Naive thymus-derived CD4-positive, alpha-beta T cell (primary cell): Measurements from ENCODE around the gene PRND. TPM values are rescaled to one million over a fixed set of nuclear protein-coding genes. Genes with fewer than 3 reads are reported as not detected.
"Not testable (repeated sequence)": the region's sequence is repeated elsewhere in the genome, so short reads cannot be mapped to it uniquely, and the experiment has no call there.

Source experiments
- ATAC-seq: fragments of 150-1000 bp; cut with Tn5 transposase; 2 replicates; pipeline ENCODE4 v1.10.0; 2021; ENCODE audit warnings: mild to moderate bottlenecking, moderate library complexity
- CTCF ChIA-PET: fragments of 350-600 bp; sonication (Branson Sonifier 250); formaldehyde crosslinking; loops from one replicate; lab custom pipeline; 2021; ENCODE audit warnings: antibody characterized with exemption; lab: Charles Lee
- POLR2A ChIA-PET: fragments of 350-600 bp; sonication (Branson Sonifier 250); formaldehyde crosslinking; loops from one replicate; lab custom pipeline; 2021; ENCODE audit warnings: antibody characterized with exemption, inconsistent platforms; lab: Charles Lee
- DNase-seq, 9 donors: peaks; one replicate each; pipeline versions ENCODE4 v3.0.0 to v3.0.0-alpha.2; 2020 to 2022; ENCODE audit warnings: mixed read lengths in 1 of 9
- H3K27ac ChIP-seq: one replicate; pipeline ENCODE4 v1.7.0; 2013; ENCODE audit warnings: mild to moderate bottlenecking, low read depth, low read length, moderate library complexity
- H3K27me3 ChIP-seq, 2 donors: one replicate each; pipeline ENCODE4 v1.7.0; 2013; ENCODE audit warnings: low read length in 2 of 2, mild to moderate bottlenecking in 2 of 2, moderate library complexity in 2 of 2; ENCODE audit not compliant: control insufficient read depth in 2 of 2, insufficient read depth in 2 of 2
- H3K36me3 ChIP-seq, 3 experiments: 1 replicate in 2 of 3; 2 replicates in 1 of 3; pipeline ENCODE4 v1.7.0; 2013; ENCODE audit warnings: low read length in 3 of 3, mild to moderate bottlenecking in 3 of 3, moderate library complexity in 1 of 3; ENCODE audit not compliant: insufficient read depth in 3 of 3, control insufficient read depth in 2 of 3
- H3K4me1 ChIP-seq, 2 donors: one replicate each; pipeline ENCODE4 v1.7.0; 2013; ENCODE audit warnings: low read length in 2 of 2, mild to moderate bottlenecking in 2 of 2, moderate library complexity in 1 of 2; ENCODE audit not compliant: control insufficient read depth in 2 of 2, insufficient read depth in 2 of 2
- H3K4me3 ChIP-seq: 2 replicates; pipeline ENCODE4 v1.7.0; 2013; ENCODE audit warnings: mild to moderate bottlenecking, low read length
- H3K9me3 ChIP-seq, 3 experiments: 1 replicate in 2 of 3; 2 replicates in 1 of 3; pipeline ENCODE4 v1.7.0; 2013; ENCODE audit warnings: low read length in 3 of 3; ENCODE audit not compliant: control insufficient read depth in 2 of 3
- H3K27ac Mint-ChIP-seq, 9 donors: one replicate each; pipeline ENCODE4 v1.8.0; 2020 to 2022; ENCODE audit warnings: mixed read lengths in 9 of 9, mild to moderate bottlenecking in 8 of 9, moderate library complexity in 5 of 9, inconsistent platforms in 2 of 9
- H3K27me3 Mint-ChIP-seq, 5 donors: one replicate each; pipeline ENCODE4 v1.8.0; 2021 to 2022; ENCODE audit warnings: mixed read lengths in 5 of 5, mild to moderate bottlenecking in 1 of 5
- H3K36me3 Mint-ChIP-seq, 5 donors: one replicate each; pipeline ENCODE4 v1.8.0; 2020 to 2022; ENCODE audit warnings: mixed read lengths in 5 of 5, mild to moderate bottlenecking in 3 of 5, inconsistent platforms in 1 of 5
- H3K4me1 Mint-ChIP-seq, 7 donors: one replicate each; pipeline ENCODE4 v1.8.0; 2020 to 2022; ENCODE audit warnings: mixed read lengths in 7 of 7, mild to moderate bottlenecking in 3 of 7, inconsistent platforms in 1 of 7
- H3K4me3 Mint-ChIP-seq, 10 donors: one replicate each; pipeline ENCODE4 v1.8.0; 2020 to 2022; ENCODE audit warnings: mild to moderate bottlenecking in 10 of 10, mixed read lengths in 10 of 10, moderate library complexity in 6 of 10, inconsistent platforms in 2 of 10
- H3K9me3 Mint-ChIP-seq, 11 donors: one replicate each; pipeline ENCODE4 v1.8.0; 2020 to 2022; ENCODE audit warnings: mixed read lengths in 11 of 11, mild to moderate bottlenecking in 4 of 11, inconsistent platforms in 1 of 11, moderate library complexity in 1 of 11
- intact Hi-C, 2 donors: fragments of 100-400 bp; cut with micrococcal nuclease; formaldehyde crosslinking; loops; one replicate each; pipeline ENCODE4 v1.15.1; 2023
- polyA plus RNA-seq, 2 donors: library from polyadenylated mRNA; unstranded; fragments of 300-500 nt; fragmentation: Illumina TruSeq; gene quantifications; one replicate each; pipeline ENCODE4 v1.2.3, GENCODE V29; 2021
- total RNA-seq, 6 experiments: library from RNA in 5 of 6; stranded (reverse) in 5 of 6; gene quantifications; 1 replicate in 5 of 6; 2 replicates in 1 of 6; pipeline ENCODE4 v1.2.3 and lab custom pipeline; 2021 to 2026

Gene PRND
- total and polyA plus RNA-seq, 7 experiments from 2014 or later, result 0.05 to 0.12 TPM; not detected in 5

DNA sequence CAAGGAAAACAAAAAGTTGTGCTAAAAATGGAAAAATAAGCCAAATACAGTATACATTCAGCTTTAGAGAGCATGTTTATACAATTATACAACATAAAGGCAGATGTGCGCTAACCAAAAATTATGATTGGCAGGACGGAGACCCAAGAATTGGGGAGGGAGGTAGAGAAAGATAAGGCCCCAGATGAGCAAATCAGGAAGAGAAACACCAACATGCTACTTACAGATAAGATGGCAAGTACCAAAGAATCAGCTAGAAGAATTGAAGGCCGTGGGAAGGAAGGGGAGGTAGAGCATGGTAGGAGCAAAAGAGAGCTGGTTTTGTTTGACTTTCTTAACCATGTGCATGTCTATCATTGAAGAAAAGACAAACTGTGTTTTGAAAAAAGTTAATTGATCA lies 45.4 kb downstream of the PRND start:
- Mint-ChIP-seq H3K27me3 (peaks cover 0 to 20% (median 0%) of the 10 kb centered on the region in 5 donors), H3K4me1 (peaks cover 0 to 6% (median 0%) of the 10 kb centered on the region in 7 donors), H3K9me3 (peaks cover 5 to 25% (median 14%) of the 10 kb centered on the region in 11 donors), H3K27ac (no peak overlapping the region), H3K4me3 (no peak overlapping the region), H3K36me3 (peaks cover 0 to 16% (median 12%) of the 10 kb centered on the region in 5 donors)
- H3K27me3 ChIP-seq, result no peaks in the 10 kb centered on the region
- ChIA-PET CTCF (no interaction called here), POLR2A (interaction anchor here (0.5 kb wide), 1 partner anchor 230 kb away, joined by 3 read pairs; no protein-coding TSS in a partner anchor)
- DNase-seq (no peak), ATAC-seq (peak; percentile 33)
- no peaks in the 10 kb centered on the region for H3K36me3 ChIP-seq
- H3K4me1 ChIP-seq, result no peaks in the 10 kb centered on the region
- H3K4me3 ChIP-seq, result no peak overlapping the region
- H3K27ac ChIP-seq, result no peak overlapping the region
- peaks cover 0 to 9% (median 0%) of the 10 kb centered on the region in 3 experiments for H3K9me3 ChIP-seq
- intact Hi-C loops, result no loop called here

DNA sequence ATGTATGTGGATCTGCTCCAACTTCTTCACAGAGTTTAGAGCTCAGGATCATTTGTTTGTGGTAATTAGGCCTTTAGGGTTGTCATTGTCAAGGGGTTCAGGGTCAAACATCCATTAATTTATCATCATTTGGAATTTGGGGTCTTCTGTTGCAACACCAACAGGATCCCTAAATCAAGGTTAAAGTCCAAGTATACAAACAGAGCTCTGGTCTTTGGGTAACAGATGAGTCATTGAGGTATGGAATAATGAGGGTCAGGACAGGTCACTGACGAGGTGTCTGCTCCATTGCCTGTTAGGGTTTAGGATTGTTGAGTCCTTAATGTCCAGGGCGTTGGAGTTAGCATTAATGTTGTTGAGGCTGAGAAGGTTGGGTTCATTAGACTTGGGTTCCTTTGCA lies 47.6 kb downstream of the PRND start:
- Mint-ChIP-seq H3K27ac (no peak overlapping the region), H3K4me1 (peaks cover 0 to 2% (median 0%) of the 10 kb centered on the region in 7 donors), H3K36me3 (peaks cover 0 to 22% (median 13%) of the 10 kb centered on the region in 5 donors), H3K4me3 (no peak overlapping the region), H3K27me3 (peaks cover 0 to 15% (median 0%) of the 10 kb centered on the region in 5 donors), H3K9me3 (peaks cover 7 to 33% (median 20%) of the 10 kb centered on the region in 11 donors)
- intact Hi-C loops, result no loop called here
- Histone ChIP-seq H3K4me3 (no peak overlapping the region), H3K9me3 (peaks cover 0 to 10% (median 0%) of the 10 kb centered on the region in 3 experiments), H3K27me3 (no peaks in the 10 kb centered on the region), H3K27ac (no peak overlapping the region), H3K4me1 (no peaks in the 10 kb centered on the region), H3K36me3 (no peaks in the 10 kb centered on the region)
- CTCF ChIA-PET, result interaction anchor here (1.1 kb wide), 1 partner anchor 331 kb away, joined by 5 read pairs; no protein-coding TSS in a partner anchor
- ATAC-seq (no peak), DNase-seq (no peak)
- POLR2A ChIA-PET, result no interaction called here

DNA sequence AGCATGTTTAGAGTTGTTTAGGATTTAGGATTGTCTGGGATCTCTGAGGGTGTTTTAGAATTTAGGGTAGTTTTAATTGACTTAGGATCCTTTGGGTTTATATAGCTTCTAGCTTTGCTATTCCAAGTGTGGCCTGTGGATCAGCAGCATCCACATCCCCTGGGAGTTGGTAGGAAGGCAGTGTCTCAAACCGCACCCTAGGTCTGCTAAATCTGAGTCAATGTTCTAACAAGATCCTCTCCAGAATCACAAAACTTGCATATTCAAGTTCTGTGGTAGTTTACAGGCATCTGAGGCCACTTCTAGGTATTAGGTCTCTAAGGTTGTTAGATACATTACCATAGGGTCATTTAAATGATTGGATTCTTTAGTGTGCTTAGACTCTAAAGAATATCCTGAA lies 48.3 kb downstream of the PRND start:
- Histone ChIP-seq H3K27me3 (no peaks in the 10 kb centered on the region), H3K4me3 (no peak overlapping the region), H3K27ac (no peak overlapping the region), H3K36me3 (no peaks in the 10 kb centered on the region), H3K4me1 (no peaks in the 10 kb centered on the region), H3K9me3 (peaks cover 0 to 10% (median 0%) of the 10 kb centered on the region in 3 experiments)
- no peak for DNase-seq
- ChIA-PET CTCF (interaction anchor here (1.1 kb wide), 1 partner anchor 330 kb away, joined by 5 read pairs; no protein-coding TSS in a partner anchor), POLR2A (no interaction called here)
- H3K27ac Mint-ChIP-seq, result no peak overlapping the region
- H3K4me3 Mint-ChIP-seq, result no peak overlapping the region
- H3K4me1 Mint-ChIP-seq, result peaks cover 0 to 2% (median 0%) of the 10 kb centered on the region in 7 donors
- H3K27me3 Mint-ChIP-seq, result peaks cover 0 to 15% (median 0%) of the 10 kb centered on the region in 5 donors
- no peak for ATAC-seq
- H3K36me3 Mint-ChIP-seq, result peaks cover 0 to 22% (median 13%) of the 10 kb centered on the region in 5 donors
- intact Hi-C loops, result no loop called here
- H3K9me3 Mint-ChIP-seq, result peaks cover 7 to 33% (median 20%) of the 10 kb centered on the region in 11 donors

DNA sequence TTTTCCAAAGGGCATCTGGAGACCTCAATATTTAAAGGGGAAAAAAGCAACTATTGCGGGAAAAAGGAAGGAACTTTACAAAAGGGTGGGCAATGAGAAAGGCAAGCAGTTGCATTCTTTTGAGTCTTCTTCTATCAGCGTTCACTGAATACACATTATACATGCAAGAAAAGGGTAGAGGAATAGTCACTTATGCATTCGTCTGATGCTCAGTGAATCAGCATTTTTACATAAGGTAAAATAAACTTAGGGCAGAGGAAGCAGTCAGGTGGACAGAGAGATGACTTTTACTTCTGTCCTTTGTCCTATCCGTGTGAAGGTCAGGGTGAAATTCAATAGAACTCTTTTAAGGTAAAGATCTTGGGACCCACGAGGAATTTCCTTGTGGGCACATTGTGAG lies 49.3 kb downstream of the PRND start:
- no peak overlapping the region for H3K27ac ChIP-seq
- no peak overlapping the region for H3K4me3 ChIP-seq
- CTCF ChIA-PET, result interaction anchor here (0.7 kb wide), 1 partner anchor 29 kb away, joined by 3 read pairs; no protein-coding TSS in a partner anchor
- ATAC-seq (no peak), DNase-seq (no peak)
- peaks cover 0 to 10% (median 0%) of the 10 kb centered on the region in 3 experiments for H3K9me3 ChIP-seq
- intact Hi-C loops, result no loop called here
- peaks cover 0 to 2% (median 0%) of the 10 kb centered on the region in 7 donors for H3K4me1 Mint-ChIP-seq
- no peak overlapping the region for H3K27ac Mint-ChIP-seq
- POLR2A ChIA-PET, result no interaction called here
- peaks cover 0 to 22% (median 13%) of the 10 kb centered on the region in 5 donors for H3K36me3 Mint-ChIP-seq
- H3K27me3 Mint-ChIP-seq, result peaks cover 0 to 15% (median 0%) of the 10 kb centered on the region in 5 donors
- no peak overlapping the region for H3K4me3 Mint-ChIP-seq
- peaks cover 7 to 33% (median 20%) of the 10 kb centered on the region in 11 donors for H3K9me3 Mint-ChIP-seq
- no peaks in the 10 kb centered on the region for H3K4me1 ChIP-seq
- no peaks in the 10 kb centered on the region for H3K36me3 ChIP-seq
- H3K27me3 ChIP-seq, result no peaks in the 10 kb centered on the region

DNA sequence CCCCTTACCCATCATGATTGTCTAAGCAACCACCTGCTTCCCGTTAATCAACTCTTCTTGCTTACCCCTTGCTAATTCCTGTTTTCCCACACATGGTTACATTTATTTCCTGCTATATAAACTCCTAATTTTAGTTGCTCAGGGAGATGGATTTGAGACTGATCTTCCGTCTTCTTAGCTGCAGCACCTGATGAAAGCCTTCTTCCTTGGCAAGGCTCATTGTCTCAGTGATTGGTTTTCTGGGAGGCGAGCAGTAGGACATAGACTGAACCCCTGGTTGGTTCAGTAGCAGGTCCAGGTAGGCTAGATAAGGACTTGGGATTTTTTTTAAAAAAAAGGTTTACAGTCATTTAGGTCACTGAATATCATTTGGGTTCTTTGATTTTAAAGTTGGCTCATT lies 50.4 kb downstream of the PRND start:
- peaks cover 0 to 1% (median 0%) of the 10 kb centered on the region in 7 donors for H3K4me1 Mint-ChIP-seq
- ChIA-PET POLR2A (interaction anchor here (0.7 kb wide), 1 partner anchor 33 kb away, joined by 3 read pairs; no protein-coding TSS in a partner anchor), CTCF (no interaction called here)
- DNase-seq, result no peak
- no peaks in the 10 kb centered on the region for H3K36me3 ChIP-seq
- H3K27me3 ChIP-seq, result no peaks in the 10 kb centered on the region
- H3K4me3 Mint-ChIP-seq, result no peak overlapping the region
- no peak overlapping the region for H3K4me3 ChIP-seq
- H3K9me3 Mint-ChIP-seq, result peaks cover 7 to 33% (median 20%) of the 10 kb centered on the region in 11 donors
- no peak overlapping the region for H3K27ac ChIP-seq
- peaks cover 0 to 10% (median 0%) of the 10 kb centered on the region in 3 experiments for H3K9me3 ChIP-seq
- no peak overlapping the region for H3K27ac Mint-ChIP-seq
- intact Hi-C loops, result no loop called here
- peaks cover 0 to 22% (median 13%) of the 10 kb centered on the region in 5 donors for H3K36me3 Mint-ChIP-seq
- H3K27me3 Mint-ChIP-seq, result peaks cover 0 to 15% (median 0%) of the 10 kb centered on the region in 5 donors
- ATAC-seq, result no peak
- H3K4me1 ChIP-seq, result no peaks in the 10 kb centered on the region

DNA sequence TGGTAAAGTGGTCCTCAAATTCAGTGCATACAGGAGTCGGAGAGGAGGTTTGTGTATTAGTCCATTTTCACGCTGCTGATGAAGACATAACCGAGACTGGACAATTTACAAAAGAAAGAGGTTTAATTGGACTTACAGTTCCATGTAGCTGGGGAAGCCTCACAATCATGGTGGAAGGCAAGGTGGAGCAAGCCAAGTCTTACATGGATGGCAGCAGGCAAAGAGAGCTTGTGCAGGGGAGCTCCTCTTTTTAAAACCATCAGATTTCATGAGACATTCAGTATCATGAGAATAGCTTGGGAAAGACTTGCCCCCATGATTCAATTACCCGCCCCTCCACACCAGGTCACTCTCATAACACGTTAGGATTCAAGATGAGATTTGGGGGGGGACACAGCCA lies 51.3 kb downstream of the PRND start:
- H3K4me3 Mint-ChIP-seq, ATAC-seq, H3K27ac Mint-ChIP-seq, H3K27me3 ChIP-seq, H3K4me1 Mint-ChIP-seq, H3K4me1 ChIP-seq, H3K36me3 ChIP-seq, H3K27ac ChIP-seq, H3K4me3 ChIP-seq, DNase-seq, H3K9me3 ChIP-seq, intact Hi-C loops: not testable (repeated sequence)
- POLR2A ChIA-PET, result interaction anchor here (0.6 kb wide), 1 partner anchor 37 kb away, joined by 3 read pairs; no protein-coding TSS in a partner anchor
- Mint-ChIP-seq H3K9me3 (peaks cover 7 to 33% (median 20%) of the 10 kb centered on the region in 11 donors), H3K36me3 (peaks cover 0 to 22% (median 13%) of the 10 kb centered on the region in 5 donors), H3K27me3 (peaks cover 0 to 15% (median 0%) of the 10 kb centered on the region in 5 donors)
- CTCF ChIA-PET, result interaction anchor here (0.6 kb wide), 1 partner anchor 8 kb away, joined by 3 read pairs; no protein-coding TSS in a partner anchor
